Hematopoietic multipotent progenitor cell treated with erythropoietin and hydrocortisone succinate and interleukin-3 and kit ligand, for 15 days (in vitro differentiated cells): ENCODE results near the gene DNAJC28.
"Not testable (repeated sequence)": the region's sequence is repeated elsewhere in the genome, so short reads cannot be mapped to it uniquely, and the experiment has no call there.

ENCODE experiments used
- DNase-seq: peaks from one replicate; pipeline ENCODE4 v3.0.0-alpha.2; 2015; ENCODE audit warnings: low spot score

Gene DNAJC28, protein sequence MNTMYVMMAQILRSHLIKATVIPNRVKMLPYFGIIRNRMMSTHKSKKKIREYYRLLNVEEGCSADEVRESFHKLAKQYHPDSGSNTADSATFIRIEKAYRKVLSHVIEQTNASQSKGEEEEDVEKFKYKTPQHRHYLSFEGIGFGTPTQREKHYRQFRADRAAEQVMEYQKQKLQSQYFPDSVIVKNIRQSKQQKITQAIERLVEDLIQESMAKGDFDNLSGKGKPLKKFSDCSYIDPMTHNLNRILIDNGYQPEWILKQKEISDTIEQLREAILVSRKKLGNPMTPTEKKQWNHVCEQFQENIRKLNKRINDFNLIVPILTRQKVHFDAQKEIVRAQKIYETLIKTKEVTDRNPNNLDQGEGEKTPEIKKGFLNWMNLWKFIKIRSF

DNA sequence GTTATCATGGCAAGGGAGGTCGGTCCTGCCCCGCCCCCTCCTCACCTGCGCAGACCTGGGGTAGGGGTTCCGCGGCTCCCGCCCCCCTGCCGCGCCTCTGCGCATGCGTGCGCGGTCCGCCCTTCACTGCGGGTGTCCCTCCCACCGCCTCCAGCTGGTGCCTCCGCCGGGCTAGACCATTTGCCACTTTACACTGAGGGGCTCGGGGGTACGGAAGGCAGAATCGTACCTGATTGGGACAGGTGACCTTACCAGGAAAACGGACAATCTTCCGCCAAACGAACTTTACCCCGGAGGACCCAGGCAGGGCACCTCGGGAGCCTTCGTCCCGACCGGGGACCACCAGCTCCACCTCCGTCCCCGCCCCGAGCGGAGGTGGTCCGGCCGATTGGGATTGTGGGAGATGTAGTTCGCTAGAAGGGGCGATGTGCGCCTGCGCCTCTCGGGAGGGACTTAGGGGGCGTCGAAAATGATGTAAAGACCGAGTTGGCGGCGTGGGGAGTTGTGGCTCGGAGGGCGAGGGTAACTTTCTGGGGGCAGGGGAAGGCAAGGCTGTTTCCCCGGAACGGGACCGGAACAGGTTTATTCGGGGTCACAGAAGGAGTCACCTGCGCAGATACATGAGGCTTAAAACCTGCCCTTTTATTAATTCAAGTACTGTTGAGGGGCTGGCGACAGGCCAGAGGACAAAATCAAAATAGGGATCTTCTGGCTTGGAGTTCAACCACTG is at the start of gene DNAJC28:
Gene DNAJC28, minus strand, starts transcription at position 344 of the 730 bp plus-strand sequence. CDS start 2,323 bp downstream, outside the sequence.
- peak; percentile 92 for DNase-seq

DNA sequence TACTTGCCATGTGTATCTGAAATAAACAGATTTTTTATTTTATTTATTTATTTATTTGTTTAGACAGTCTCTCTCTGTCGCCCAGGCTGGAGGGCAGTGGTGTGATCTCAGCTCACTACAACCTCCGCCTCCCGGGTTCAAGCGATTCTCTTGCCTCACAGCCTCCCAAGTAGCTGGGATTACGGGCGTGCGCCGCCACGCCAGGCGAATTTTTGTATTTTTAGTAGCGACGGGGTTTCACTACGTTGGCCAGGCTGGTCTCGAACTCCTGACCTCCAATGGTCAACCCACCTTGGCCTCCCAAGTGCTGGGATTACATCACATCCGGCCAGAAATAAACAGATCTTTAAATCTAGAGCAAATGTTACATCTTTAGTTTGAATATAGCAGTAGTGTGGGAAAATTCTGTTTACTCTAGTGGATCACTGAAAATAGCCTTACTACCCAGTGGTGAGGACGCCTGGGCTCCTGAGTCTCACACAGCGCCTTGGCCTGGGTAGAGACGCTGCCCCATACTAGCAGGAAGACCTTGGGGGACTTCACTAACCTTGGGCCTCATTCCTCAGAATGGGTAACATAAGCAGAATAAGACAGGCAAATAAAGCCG is 49.7 kb upstream of the DNAJC28 start:
- peak; percentile 31 for DNase-seq

DNA sequence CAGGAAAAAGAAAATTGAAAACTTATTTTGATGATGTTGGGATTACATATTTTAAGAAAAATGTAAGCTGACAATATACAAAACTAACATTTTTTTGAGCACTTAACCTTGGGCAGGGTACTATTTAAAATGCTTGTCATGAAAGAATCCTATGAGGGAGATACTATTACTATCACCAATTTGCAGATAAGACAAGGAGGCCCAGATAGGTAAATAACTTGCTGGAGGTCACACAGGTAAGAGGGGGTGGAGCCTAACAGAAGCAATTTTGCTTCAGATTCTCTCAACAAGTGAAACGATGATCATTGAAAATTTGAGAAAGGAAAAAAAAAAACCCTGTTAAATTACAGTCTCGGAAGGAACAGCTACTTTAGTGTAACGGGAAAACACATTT is 49.2 kb upstream of the DNAJC28 start:
- DNase-seq = no peak

DNA sequence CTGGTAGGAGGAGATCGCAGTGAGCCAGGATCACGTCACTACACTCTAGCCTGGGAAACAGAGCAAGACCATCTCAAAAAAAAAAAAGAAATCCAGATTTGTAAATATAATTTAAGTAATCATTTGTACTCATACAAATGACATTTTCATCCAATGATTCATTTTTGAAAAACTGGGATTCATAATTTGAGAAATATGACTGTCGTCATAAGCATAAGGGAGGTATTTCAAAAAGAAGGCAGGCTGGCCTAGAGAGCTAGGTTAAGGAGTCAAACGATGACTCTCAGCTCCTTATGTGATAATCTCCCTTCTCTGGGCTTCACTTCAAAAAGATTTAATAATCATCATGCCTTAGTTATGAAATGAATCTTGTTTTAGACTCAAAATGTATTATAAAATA is 48.1 kb upstream of the DNAJC28 start:
- no peak for DNase-seq

DNA sequence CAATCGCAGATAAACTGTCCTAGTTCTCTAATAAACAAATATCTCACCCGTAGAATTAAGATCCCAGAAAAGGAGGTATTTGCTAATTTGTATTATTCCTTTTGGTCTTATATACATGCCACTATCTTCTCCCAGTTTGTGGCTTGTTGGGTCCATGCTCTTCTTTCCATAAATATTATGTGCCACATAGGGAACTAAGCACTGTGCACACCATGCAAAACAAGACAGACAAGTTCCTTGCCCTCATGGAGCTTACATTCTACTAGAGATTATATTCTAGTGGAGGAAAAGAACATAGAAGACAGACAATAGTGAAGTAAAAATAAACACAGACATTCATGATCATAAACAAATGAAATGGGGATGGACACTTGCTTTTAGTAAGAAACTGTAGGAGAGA is 45.7 kb upstream of the DNAJC28 start:
- no peak for DNase-seq

DNA sequence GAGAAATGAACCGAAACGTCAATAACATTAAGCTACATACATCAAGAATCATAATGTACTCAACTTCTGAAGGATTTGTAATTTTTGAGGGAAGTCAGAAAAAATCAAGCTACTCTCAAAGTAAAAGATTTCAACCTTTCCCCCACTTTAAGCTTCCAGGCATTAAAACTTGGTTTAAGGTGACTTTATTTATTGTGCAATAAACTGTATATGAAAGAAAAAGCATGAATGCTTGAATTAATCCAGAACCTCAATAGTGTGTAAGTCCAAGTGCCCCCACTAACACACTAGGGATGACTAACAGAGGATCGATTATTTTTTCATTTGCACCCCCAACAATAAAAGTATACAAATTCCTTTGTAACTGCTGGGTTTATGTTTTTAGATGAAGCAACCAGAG is 39.5 kb upstream of the DNAJC28 start:
- no peak for DNase-seq

DNA sequence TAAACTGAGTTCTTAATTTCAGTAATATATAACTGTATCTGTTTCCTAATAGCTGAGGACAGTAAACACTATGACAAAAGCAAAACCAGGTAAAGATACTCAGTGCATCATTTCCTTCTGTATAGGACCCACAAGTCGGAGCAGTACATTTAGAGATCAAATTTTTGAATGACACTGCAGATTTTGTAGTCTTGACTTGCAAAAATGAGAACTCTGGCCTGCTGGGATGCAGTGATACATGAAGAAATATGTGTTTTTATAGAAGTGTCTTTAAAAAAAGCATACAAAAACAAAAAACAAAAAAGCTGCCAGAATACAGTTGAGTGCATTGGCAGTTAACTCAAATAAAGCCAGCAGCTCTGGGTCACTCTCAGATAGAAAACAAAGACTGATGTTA is 31.4 kb upstream of the DNAJC28 start:
- peak; percentile 49 for DNase-seq

DNA sequence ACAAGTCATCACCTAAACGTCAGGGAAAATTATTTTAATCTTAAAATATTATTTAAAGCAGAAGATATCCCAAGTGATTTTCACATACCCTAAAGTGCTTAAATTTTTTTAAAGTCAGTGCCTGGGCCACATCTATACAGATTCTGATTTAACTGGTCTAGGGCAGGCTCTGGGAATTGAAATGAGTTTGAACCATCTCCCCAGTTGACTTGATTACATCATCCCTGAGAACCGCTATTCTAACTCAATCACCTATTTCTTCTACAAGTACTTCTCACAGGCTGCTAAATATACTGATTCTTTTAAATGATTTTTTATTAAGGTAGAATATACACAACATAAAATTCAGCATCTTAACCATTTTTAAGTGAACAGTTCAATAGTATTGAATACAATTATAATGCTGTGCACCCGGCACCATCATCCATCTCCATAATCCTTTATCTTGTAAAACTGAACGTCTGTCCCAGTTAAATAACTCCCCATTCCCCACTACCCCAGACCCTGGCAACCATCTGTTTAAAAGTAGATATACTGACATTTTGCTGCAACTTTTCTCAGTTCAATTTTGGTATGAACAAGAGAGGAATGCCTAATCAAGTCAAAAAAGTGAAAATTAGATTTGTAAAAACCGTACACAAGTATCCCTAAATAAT is 30.9 kb upstream of the DNAJC28 start:
- DNase-seq = no peak

DNA sequence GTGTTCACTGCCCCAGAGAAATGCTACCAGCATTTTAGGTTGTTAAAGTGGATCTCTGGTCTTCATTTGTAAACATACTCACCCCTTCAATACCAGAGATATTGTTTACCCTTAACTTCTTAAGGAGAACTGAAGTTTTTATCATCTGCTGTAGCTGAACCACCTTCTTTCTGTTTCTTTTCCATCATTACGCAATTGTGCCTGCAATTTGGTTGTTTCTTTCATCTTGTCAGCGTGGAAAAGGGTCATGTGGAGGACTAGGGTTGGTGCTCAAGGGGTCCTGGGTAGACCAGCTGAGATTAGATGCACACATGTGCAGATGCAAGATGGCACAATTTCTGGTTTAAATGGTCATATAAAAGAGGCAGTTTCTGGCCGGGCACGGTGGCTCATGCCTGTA is 27.4 kb upstream of the DNAJC28 start:
- DNase-seq = no peak

DNA sequence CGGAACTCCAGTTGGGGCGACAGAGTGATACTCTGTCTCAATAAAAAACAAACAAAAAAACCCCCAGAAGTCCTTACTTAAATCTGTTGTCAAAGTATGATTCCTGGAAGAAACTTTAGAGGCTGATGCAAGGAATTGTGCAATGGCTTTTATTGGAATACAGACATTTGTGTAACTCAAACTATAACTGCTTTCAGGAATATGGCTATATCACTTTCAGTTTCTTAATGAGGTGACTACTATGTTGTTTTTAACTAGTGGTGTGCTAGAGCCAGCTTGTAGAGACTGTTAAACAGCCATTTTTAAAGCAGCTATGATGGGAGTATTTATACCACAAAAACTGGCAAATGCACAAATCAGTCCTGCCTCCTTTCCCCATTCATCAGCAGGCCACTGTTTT is 22.7 kb upstream of the DNAJC28 start:
- no peak for DNase-seq

DNA sequence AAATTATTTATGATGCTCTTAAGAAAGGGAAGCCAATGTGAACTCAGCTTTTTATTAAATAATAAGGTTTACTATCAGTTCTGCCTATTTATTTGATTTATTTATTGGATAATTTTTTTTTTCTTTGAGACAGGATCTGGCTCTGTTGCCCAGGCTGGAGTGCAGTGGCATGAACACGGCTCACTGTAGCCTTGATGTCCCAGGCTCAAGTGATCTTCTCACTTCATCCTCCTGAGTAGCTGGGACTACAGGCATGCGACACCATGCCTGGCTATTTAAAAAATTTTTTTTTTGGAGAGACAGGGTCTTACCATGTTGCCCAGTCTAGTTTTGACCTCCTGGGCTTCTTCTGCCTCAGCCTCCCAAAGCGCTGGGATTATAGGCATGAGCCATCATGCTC is 21.0 kb upstream of the DNAJC28 start:
- DNase-seq = no peak

DNA sequence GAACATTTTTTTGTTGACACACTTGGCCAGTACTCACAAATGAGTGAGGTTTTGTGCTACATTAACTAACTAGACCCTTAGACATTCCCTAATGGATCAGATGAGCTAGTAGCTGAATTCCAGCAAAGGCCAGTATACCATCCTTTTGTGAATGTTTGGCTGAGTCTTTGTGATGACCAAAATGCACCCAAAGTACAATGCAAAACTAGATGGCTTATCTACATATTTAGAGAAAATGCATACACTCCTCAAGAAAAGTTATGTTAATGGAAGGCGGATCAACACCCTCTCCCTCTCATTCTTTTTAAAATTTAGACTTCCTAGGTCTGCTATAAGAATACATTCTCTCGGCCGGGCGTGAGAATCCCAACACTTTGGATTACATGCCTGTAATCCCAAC is 20.1 kb upstream of the DNAJC28 start:
- no peak for DNase-seq

DNA sequence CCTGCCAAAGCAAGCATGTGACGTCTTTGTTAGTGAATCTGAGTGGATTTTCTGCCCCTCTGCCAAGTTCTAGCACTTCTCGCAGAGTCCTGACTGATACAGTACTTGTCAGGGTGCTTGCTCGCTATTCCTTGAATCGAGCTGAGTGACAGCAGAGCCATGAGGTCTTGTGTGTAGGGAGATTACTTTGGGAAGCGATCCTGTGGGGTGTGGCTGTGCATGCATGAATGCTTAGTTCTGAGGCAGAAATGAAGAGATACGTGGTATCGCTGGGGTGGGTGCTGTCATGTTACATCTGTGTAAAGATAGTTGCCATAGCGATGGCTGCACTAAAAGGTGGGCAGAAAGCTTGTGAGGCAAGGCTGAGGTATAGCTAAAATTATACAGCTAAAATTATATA is 19.3 kb upstream of the DNAJC28 start:
- DNase-seq = peak; percentile 86

DNA sequence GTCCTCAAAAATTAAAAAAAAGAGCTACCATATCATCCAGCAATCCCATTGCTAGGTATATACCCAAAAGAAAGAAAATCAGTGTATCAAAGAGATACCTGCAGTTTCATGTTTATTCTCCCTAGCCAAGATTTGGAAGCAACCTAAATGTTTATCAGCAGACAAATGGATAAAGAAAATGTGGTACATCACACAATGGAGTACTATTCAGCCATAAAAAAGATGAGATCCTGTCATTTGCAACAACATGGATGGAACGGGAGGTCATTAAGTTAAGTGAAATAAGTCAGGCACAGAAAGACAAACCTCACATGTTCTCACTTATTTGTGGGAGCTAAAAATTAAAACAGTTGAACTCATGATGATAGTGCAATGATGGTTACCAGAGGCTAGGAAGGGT is 15.5 kb upstream of the DNAJC28 start:
- DNase-seq = not testable (repeated sequence)

DNA sequence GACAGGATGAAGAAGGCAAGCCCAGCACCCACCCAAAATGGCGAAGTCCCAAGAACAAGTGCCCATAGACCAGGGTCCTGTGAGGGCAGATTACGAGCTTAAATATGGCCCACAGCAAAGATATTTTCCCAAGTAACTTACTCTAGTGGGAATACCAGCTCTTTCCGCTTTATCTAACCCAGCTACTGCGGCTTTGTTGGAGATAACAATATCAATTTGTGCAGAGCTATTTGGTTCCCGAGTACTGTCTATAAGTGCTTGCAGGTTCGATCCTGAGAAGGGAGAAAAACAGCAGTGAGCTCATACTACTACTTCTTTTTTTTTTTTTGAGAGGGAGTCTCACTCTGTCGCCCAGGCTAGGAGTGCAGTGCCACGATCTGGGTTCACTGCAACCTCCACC is 14.3 kb upstream of the DNAJC28 start:
- DNase-seq = no peak

DNA sequence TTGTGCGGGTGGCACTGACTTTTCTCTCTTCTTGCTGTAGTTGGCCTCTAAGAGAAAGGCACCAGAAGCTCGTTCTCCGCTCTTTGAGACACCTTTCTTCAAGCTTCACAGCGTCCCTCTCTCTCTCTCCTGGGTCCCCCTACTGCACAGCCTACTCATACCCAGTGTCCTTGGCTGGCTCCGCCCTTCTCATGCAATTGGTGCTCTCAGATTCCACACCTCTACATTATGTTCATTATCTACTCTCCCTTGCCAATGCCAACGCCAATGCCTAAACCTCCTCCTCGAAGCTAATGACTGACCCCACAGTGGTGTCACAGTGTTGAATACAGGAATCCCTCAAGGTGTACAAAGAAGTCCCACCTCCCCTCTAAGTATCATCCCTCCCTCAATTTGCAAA is 4.8 kb upstream of the DNAJC28 start:
- DNase-seq = no peak

DNA sequence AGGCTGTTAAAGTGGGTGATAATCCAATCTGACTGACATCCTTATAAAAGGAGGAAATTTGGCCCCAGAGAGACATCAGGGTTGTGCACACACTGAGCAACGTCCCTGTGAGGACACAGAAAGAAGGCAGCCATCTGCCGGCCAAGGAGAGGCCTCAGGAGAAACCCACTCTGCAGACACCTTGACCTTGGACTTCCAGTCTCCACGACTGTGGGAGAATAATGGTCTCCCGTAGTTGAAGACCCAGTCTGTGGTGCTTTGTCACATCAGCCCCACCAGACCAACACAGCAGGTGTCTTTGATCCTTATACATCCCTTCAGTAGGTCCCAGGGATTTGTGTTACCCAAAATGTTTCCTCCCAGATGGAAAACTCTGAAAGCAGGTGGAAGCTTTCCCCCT is 4.2 kb upstream of the DNAJC28 start:
- no peak for DNase-seq

DNA sequence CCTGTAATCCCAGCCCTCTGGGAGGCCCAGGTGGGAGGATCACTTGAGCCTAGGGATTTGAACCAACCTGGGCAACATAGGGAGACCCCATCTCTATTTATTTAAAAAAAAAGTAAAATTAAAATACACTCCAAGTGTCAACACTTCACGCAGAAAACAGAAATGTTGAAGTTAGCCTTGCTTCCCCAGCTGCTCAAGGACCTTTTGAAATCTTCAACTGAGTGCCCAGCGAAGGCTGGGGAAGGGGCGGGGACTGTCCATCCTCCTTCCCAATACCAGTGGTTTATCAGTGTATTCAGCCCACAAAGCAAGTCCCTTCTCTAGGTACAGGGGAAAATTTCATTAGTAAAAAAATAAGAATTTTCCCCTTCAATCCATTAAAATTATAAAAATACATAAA is 2.2 kb upstream of the DNAJC28 start:
- DNase-seq = no peak

DNA sequence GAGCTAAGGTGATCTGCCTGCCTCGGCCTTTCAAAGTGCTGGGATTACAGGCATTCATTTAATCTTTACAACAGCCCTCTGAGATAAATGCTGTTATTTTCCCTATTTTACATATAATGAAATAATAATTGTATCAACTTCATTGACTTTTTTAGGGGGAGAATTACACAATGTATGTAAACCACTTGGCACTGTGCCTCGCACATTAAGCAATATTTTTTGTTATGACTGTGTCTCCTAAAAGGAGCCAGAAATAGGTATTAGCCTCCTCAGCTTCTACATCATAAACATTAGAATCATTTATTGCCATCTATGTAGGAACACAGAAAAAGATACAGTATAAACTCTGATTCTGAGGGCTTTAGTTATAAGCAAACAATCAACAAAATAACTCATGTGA is 1.1 kb upstream of the DNAJC28 start:
- DNase-seq = no peak

DNA sequence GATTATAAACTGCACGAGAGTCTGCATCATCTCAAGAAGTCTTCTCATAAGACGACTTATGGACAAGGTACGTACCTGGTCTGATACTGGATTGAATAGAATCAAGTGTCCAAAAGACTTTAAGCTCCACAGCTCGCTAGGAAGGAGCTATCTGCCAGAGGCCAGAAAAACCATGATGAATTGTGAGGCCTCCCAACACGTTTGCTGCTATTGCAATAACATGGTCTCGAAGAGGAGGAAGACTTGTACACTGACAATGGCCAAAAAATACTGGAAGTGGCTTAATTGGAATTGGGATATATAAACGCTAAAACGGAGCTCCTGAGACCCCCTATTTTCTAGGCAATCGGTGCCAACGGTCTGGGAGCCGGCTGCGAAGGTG is 534 bp downstream of the DNAJC28 start:
- no peak for DNase-seq

DNA sequence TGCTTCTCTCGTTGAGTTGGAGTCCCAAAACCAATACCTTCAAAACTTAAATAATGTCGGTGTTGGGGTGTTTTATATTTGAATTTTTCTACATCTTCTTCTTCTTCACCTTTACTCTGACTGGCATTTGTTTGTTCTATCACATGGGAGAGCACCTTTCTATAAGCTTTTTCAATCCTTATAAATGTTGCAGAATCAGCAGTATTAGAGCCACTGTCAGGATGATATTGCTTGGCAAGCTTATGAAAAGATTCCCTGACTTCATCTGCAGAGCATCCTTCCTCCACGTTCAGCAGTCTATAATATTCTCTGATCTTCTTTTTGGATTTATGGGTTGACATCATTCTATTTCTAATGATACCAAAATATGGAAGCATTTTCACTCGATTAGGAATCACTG is 2.6 kb downstream of the DNAJC28 start:
- no peak for DNase-seq

DNA sequence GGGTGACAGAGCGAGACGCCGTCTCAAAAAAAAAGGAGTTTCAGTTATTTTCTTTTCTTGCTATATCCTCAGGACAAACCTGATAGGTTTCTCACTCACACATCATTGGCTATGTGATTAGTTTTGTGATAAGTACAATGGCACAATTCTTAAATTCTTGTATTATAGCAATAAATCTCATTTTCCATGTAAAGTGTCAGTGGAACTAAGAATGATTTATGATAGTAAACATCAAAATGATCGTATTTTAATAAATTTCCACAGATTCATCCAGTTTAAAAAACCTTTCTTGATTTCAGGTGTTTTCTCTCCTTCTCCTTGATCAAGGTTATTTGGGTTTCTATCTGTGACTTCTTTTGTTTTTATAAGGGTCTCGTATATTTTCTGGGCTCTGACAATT is 3.5 kb downstream of the DNAJC28 start:
- no peak for DNase-seq
